HG03064 (cell line): Measurements from ENCODE around the gene UBE2QL1.
A peak's percentile ranks its signal among the peaks of the same experiment; 100 is the strongest.
"Not testable (repeated sequence)": the region's sequence is repeated elsewhere in the genome, so short reads cannot be mapped to it uniquely, and the experiment has no call there.

Experiments used
- ATAC-seq: cut with Tn5 transposase; IDR thresholded peaks from one replicate; pipeline ENCODE4 v1.9.1; 2021; ENCODE audit warnings: low read depth; ENCODE audit not compliant: unreplicated experiment

The UBE2QL1 gene

DNA sequence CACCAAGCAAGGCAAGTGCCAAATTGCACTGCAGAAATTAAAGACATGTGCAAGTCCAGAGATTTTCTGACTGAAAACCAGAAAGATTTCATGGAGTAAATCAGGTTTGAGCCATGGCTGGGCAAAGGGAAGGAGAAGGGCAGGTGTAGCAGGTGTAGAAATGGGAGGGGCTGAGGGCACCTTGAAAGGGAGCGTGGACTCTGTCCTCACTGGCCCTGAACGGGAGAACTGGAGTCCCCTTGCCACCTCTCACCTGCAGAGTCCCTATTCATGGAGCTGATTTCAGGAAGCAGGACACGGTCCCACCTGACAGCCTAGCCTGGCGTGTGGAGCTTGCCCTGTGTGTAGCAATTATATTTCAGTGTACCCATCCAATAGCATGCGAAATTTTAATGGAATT lies 46.3 kb downstream of the UBE2QL1 start:
- ATAC-seq, result no peak

DNA sequence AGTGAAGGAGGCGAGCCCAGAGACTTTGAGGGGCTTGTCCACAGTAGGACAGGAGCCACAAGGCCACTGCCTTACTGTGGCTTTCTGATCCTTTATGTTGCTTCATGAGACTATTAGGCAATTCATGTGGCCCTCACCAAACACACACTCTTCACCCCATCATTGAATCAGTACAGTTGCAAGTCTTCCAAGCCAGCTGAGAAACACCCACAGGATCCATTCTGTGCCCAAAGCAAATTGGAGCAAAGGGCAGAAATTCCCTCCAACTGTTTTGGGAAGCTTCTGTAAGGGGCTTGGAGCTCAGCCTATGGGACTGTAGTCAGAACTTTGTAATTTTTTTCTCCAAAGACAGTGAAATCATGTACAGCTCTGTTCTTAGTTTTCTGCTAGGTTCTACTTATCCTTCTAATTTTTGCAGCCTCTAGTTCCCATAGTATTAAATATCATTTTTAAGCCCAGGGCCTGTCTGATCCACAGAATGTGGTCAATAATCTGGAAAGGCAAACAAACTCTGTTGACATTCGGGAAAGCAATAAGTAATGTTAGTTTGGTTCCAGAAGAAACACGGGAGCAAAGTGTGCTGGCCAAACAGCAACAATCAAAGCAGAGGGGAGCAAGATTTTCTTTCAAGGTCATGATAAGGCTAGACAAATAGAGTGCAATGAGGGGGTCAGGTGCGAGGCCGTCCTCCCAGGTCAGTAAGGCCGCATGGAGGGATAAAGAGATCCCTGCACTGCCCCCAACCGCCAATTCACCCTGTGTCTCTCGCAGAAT lies 47.0 kb downstream of the UBE2QL1 start:
- ATAC-seq, result no peak

DNA sequence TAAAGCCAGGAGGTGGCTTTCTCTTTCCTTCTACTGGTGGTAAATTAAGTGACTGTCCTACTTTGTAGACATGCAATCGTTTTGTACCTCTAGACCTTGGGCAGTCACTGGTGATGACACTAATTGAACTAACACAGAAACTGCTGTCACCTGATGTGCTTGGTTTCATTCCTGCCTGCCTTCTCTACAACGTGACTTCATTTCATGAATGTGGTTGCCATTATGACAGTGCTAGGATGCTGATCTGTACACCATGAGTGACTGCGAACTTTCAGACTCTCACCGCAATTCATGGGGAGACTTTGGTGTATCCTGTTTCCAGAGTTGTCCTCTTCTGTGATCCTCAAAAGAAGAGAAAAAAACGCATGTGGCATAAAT lies 47.5 kb downstream of the UBE2QL1 start:
- ATAC-seq, result peak; percentile 85

DNA sequence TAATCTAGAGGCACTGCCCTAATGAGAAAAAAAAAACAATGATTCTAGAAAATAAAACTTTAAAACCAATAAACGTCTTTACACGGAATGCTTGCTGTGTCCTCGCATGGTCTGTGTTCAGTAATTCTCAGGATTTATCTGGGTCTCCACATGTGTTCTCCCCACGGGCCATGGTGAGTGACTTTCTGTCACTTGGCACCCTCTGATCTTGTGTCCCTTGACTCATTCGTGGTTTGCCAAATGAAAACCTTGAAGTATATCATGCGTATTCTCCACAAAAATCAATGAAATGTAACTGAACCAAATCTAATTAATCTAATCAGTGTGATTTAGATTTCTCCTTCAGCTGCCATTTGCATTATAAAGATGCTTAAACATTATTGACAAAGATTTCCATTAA lies 48.0 kb downstream of the UBE2QL1 start:
- ATAC-seq, result no peak

DNA sequence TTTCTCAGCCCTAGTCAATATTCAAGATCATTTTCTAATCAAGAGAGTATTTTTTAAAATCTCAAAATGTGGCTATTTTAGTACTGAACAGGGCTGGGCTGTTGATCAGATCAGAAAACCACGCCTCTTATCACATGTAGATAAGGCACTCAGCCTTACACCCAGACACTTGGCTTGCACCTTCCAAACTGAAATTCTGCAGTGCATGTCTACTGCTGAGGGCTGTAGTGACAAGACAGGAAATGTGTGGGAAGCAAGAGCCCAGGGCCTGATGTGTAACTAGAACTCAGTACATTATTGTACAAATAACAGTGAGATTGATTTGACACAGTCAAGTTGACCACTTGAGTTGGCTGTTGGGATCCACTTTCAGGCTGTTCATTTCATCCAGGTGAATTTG lies 48.6 kb downstream of the UBE2QL1 start:
- ATAC-seq, result no peak

DNA sequence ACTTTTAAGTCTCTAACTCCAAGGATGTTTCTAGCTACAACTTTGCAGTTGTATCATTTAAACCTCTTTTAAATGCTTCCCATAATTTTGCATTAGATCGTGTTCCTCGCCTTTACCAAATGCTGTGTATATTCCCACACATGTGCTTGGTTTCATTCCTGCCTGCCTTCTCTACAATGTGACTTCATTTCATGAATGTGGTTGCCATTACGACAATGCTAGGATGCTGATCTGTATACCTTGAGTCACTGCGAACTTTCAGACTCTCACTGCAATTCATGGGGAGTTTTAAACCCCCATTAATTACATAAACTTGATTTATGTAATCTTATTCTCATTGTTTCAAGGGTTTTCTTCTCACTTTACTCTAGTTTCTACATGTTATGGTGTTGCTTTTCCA lies 50.3 kb downstream of the UBE2QL1 start:
- ATAC-seq, result no peak

DNA sequence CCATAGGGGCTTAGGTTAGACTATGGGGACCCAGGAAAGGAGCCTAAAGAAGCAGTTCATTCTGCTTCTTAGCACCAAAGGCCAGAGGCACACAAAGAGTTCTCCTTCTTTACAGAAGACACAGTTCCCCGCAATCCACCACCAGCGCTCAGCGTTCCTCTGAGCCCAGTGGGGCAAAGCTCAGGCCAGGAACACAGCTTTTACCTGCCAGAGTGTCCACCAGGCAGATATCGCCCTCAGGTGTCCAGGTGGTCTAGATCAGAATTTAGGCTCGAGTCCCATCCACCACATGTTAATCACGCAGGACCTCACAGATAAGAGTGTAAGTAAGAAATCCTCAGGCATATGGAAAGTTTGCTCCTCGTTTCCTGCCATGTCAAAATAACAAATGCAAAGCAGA lies 53.0 kb downstream of the UBE2QL1 start:
- ATAC-seq, result no peak

DNA sequence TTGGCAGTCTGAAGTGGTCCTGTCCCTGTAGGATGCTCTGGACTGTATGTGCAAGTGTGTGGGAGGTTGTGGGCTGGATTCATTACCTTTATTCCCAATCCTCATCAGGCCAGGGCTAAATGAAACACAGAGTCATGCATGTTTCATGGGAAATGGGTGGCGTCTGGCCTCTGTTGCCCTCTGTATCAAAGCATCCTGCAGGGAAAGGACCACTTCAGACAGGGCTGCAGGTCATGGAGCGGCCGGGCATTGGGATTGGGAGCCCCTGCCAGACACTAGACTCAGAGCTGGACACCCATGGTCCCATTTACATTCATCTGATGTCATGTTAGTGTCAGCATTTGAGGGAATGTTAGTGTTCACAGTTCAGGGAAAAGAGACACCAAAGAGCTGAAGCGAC lies 53.8 kb downstream of the UBE2QL1 start:
- ATAC-seq, result no peak

DNA sequence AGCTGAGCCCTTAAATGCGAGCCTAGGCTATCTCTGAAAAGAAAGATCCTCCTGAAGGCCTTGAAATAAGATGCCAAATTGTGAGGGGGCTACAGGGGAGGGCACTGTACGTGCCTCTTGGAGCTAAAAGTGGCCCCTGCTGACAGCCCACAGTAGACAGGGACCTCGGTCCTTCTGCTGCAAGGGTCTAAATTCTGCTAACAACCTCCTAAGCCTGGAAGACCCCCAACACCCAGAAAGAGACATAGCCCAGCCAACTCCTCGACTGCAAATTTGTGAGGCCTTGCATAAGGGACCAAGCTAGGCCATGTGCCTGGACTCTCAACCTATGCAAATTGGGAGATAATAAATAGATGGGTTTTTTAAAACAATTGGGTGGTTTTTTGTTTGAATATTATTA lies 54.7 kb downstream of the UBE2QL1 start:
- no peak for ATAC-seq

DNA sequence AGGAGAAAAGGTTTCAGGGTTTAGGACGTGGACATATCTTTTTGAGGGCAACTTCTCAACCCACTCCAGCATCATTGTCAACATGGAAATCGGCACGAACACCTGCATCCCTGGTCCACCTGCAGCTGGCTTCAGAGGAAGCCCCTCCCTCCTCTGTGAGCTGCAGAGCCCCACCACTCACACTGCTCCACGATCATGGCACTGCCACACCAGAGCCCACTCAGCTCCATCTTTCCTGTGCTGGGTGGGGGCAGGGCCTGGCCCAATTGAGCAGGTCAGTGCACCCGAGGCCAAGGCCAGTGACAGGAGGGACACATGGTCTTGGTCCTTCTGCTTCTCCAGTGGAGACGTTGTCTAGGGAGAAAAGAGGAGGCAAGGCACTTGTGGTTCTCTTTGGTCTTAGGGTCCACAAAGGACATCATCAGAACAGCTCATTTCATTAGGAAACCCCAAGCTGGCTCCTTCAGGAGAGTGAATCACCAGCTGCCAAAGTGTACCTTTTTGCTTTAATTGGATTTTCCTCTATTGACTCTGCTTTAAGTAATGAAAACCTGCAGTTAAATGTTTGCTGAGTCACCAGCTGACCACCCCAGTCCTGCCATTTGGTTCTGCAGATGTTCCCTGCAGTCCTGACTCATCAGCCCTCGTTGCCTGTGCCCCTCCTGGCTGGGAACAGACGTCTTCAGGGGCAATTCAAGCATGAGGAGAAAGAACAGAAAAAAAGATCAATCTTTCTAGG lies 56.2 kb downstream of the UBE2QL1 start:
- ATAC-seq, result no peak

DNA sequence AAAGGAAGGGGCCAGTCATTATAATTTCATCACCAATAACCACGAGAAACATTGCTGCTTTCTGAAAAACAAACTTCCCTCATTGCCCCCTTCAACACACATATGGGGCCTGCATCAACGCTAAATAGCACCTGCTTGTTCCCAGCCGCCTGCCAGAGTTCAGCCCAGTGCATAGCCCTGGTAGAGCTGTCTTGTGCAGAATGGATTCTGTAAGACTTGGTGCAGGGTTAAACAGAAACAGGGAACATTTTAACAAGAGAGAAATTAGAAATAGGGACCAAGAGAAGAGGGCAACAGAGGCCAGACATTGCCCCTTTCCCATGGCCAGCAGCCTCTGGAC lies 56.7 kb downstream of the UBE2QL1 start:
- no peak for ATAC-seq

DNA sequence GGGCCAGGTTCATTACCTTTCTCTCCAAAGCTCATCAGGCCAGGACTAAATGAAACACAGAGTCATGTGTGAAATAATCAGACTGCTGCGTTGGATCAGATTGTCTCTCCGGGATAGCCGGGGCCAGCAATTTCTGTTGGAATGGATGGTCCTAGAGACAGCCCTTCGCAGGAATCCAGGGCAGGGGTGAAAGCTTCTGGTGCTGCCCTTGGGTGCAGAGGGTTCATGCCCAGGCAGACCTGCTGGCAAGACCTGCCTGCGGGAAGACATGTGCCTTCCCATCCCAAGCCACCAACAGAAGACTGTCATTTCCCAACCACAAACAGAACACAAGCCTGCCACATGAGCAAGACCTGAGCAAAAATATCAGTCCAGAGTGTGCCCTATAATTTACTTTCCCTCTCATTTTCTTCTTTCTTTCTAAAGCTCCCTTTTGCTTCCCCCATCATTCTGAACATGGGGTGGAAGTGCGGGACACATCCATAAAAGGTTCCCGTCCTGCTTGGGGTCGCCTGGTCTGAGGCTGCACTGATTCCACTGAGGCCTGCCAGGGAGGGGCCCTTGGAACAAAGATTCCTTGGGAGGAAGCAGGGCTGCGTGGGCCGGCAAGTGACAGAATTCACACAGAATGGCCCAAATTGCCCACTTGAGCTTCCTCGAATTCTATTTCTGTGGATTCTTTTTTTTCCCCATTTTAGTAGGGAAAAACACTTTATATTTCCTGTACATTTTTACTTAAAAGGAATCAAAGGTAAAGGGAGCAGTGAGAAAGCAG lies 57.3 kb downstream of the UBE2QL1 start:
- no peak for ATAC-seq

DNA sequence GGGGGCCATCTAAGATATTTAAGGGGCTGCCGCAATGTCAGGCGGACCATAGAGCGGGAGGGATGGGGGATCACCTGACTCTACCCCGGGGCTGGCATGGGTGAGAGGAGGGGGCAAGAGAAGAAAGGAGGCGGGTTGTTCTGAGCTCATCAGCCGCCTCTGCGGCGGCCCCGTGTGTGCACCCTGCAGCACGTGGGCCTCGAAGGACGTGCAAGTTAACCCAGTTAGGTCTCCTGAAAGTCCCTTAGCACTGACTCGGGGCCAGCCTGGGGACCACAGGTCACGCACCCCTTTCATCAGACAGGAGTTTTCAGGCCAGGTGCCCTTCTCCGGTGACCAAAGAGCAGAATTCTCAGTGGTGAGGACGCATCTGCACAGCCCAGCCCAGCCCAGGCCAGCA lies 58.0 kb downstream of the UBE2QL1 start:
- ATAC-seq, result no peak

DNA sequence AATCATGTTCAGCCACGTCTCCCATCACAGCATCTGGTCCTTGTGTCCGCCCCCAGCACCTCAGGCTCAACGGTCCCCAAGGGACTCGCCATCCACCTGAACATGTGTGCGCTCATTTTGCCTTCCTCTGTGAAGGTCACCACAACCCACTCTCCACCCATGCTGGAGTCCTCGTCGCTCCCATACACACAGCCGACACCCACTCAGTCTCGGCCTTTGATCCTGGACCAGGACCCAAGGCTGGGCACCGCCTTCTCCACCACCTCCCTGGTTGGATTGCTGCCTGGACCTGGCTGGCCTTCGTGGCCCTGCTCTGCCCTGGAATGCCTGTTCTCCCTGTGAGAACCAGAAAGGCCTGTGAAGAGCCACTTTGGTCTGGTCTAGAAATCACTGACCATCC lies 60.3 kb downstream of the UBE2QL1 start:
- no peak for ATAC-seq

DNA sequence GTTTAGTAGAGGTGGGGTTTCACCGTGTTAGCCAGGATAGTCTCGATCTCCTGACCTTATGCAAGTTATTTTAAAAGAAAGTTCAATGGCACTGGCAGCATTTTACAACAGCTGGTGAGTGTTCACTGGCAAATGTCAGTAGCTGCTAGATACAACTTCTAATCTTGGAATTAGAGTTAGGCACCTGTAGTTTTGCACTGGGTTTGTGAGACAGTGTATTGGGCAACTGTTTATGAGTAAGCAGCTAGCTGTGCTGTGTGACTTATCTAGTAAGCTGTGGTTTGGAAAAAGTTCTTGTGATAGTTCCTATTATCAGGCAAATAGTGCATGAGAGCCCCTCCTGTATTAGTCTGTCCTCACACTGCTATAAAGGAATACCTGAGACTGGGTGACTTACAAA lies 61.5 kb downstream of the UBE2QL1 start:
- ATAC-seq, result no peak

DNA sequence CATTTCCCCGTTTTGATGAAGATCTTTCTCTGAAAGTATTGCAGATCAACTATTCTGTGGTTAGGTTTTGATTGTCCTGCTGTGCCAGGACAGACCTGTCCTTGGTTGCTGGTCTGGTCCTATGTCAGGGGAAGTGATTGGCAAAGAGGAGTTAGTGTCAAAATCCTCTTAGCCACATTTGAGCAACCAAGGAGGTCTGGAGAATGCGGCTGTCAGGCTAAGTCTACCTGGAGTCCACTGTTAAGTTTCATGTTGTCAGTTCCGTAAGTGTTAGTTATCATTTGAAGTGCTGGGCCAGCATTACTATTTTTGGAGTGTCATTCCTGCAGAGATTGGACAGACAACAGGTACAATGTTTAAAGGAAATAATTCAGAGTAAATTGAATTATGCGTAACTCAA lies 62.3 kb downstream of the UBE2QL1 start:
- no peak for ATAC-seq

DNA sequence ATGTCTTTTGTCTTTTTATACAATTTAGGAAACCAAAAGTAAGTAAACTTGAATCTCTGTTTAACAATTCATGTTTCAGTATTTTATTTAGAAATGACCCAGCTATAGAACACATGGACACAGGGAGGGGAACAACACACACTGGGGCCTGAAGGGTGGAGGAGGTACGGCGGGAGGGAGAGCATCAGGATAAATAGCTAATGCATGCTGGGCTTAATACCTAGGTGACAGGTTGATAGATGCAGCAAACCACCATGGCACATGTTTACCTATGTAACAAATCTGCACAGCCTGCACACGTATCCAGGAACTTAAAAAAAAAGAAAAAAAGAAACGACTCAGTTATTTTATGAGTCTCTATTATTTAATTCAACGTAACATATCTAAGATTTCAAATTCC lies 67.2 kb downstream of the UBE2QL1 start:
- ATAC-seq, result not testable (repeated sequence)

DNA sequence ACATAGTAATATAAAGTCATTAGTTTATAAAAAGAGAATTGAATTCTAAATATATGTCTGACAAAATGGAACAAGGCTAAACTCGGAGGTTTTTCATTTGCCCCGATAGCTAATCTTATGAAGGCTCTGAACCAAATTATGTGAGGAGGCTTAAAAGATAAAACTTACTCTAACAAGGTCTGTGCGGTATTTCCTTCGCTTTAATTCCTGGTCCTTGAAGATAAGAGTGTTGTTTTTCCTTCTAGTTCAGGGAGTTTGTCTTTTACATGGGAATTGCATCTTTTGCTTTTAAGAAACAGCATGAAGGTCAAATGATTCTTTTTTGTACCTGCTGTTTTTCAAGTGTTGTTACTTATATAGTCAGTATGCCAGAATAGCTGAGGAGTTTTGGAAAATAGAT lies 68.2 kb downstream of the UBE2QL1 start:
- no peak for ATAC-seq

DNA sequence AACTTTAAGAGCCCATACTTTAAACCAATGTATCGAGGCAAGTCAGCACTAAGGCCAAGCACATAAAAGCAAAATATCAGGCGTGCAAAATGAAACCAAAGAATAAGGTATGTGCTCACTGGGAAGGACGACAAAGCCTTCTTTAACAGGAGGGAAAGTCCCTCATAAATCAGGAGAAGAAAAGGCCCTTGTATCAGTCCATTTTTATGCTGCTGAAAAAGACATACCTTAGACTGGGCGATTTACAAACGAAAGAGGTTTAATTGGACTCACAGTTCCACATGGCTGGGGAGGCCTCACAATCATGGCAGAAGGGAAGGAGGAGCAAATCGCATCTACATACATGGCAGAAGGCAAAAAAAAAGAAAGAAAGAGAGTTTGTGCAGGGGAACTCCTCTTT lies 68.9 kb downstream of the UBE2QL1 start:
- ATAC-seq, result no peak

DNA sequence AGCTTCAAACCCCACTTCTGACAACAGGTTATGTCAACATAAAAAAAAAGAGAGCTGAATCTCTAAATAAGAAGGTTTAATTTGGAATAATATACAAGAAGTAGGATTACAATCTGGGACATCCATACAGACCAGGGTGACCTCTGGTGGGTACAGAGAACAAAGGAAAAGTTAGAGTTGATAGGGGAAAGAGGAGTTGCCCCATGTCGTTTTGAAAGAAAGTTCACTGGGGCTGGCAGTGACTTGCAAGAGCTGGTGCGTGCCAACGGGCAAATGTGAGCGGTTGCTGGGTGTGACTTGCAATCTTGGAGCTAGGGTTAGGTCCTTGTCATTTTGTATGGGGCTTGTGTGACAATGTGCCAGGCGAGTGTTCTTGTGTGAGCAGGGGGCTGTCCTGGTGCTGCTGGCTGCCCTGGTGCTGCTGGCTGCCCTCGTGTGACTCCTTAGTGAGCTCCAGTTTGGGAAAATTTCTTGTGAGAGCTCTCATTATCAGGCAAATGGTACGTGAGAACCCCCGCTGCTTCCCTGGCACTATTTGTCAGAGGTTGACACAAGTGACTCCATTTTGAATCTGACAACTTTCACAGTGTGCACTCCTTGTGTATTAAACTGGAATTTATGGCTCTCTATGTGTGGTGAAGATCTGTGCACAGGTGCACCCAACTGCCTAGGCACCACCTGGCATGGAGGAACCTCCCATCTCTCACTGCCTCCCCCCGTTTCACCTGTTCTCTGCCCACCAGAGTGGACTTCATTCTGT lies 69.8 kb downstream of the UBE2QL1 start:
- no peak for ATAC-seq

DNA sequence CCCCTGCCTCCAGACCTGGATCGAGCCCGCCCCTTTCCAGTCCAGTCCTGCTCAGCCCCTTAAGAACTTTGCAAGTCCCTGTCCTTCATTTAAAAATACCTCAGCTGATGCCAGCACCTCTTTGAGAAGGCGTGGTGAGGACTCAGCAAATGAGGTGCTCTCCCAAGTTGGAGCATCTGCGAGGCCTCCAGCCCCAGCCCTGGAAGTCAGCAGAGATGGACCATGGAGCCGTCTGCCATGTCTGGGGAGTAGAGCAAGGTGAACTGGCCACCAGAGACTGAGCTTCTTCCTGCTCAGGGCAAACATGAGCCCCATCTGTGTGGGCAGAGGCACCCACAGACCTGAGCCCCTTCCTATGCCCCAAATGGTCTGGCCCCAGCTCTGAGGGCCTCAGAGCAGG lies 71.5 kb downstream of the UBE2QL1 start:
- ATAC-seq, result no peak
